Measurements from ENCODE around the gene NOP14.

DNA sequence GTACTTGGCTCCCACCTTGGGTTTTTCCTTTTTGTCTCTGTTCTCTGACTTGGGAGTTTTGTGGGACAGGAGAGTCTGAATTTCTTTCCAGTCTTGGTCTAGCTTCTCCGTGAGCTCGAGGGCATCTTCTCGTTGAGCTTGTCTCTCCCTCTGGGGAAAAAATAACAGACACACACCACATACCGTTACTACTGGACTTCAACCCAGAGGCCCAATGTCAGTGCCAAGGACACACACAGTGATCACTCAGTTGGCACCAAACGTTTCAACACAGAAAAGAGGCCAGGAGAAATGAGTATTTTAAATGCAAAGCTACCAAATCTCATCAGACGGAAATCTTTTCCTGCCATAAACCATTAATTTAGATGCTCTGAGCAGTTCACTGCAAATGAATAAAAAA, 9.7 kb downstream of the NOP14 start:
- TF ChIP-seq, protein P1, sequence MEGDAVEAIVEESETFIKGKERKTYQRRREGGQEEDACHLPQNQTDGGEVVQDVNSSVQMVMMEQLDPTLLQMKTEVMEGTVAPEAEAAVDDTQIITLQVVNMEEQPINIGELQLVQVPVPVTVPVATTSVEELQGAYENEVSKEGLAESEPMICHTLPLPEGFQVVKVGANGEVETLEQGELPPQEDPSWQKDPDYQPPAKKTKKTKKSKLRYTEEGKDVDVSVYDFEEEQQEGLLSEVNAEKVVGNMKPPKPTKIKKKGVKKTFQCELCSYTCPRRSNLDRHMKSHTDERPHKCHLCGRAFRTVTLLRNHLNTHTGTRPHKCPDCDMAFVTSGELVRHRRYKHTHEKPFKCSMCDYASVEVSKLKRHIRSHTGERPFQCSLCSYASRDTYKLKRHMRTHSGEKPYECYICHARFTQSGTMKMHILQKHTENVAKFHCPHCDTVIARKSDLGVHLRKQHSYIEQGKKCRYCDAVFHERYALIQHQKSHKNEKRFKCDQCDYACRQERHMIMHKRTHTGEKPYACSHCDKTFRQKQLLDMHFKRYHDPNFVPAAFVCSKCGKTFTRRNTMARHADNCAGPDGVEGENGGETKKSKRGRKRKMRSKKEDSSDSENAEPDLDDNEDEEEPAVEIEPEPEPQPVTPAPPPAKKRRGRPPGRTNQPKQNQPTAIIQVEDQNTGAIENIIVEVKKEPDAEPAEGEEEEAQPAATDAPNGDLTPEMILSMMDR (conservative IDR thresholded peaks at IDR 0.05 in 1 of 2, IDR thresholded peaks at IDR 0.05 in 1 of 2; ENCODE audit: extremely low read depth in 1 of 2, insufficient read depth in 1 of 2, low read depth in 1 of 2, low read length in 2 of 2), result no peak
- TF ChIP-seq EZH2 (IDR thresholded peaks at IDR 0.05; ENCODE audit: borderline replicate concordance, low read length), result no peak
